ENCODE measurements around the gene PKP3.
A peak's percentile ranks its signal among the peaks of the same experiment; 100 is the strongest.
"Not testable (repeated sequence)": the region's sequence is repeated elsewhere in the genome, so short reads cannot be mapped to it uniquely, and the experiment has no call there.

PKP3 gene

GRCh38 chr11:394034-394857 lies at the start of gene PKP3:
TSS of gene PKP3 (plus strand) at chr11:394209. CDS start at chr11:394293, 84 bp downstream.
- no peak for DNase-seq

- DNase-seq, result no peak
These were observed 49.0 kb upstream of the PKP3 start for GRCh38 chr11:344836-345578.

GRCh38 chr11:346529-346928 lies 47.5 kb upstream of the PKP3 start:
- no peak for DNase-seq

DNA sequence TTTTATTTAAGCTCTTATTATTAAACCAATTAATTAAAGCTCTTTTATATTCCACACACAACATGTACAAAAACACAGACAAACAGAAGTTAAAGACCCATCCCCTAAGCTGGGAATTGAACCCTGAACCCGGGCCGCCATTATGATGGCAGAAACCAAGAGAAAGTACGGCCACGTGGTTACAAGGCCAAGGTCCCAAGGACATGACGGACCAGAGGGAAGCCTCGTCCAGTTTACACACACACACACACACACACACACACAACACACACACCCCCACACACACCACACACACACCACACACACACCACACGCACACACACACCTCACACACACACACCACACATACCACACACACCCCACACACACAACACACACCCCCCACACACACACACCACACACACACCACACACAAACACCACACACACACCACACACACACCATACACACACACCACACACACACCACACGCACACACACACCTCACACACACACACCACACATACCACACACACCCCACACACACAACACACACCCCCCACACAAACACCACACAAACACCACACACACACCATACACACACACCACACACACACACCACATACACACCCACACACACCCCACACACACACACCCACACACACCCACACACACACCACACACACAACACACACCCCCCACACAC lies 44.6 kb upstream of the PKP3 start:
- DNase-seq, result not testable (repeated sequence)

DNA sequence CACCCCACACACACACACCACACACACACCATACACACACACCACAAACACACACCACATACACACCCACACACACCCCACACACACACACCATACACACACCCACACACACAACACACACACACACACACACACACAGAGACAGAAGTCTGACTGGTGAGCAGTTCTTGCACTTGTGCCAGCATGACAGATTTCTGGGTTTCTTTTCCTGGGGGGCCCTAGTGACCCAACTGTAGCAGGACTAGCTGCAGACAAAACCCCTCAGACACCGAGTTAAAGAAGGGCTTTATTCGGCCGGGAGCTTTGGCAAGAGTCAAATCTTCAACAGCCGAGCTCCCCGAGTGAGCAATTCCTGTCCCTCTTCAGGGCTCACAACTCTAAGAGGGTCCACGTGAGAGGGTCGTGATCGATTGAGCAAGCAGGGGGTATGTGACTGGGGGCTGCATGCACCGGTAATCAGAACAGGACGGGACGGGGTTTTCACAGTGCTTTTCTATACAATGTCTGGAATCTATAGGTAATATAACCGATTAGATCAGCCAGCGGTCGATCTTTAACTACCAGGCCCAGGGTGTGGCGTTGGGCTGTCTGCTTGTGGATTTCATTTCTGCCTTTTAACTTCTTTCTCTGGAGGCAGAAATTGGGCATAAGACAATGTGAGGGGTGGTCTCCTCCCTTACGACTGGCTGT lies 43.8 kb upstream of the PKP3 start:
- DNase-seq, result not testable (repeated sequence)

DNA sequence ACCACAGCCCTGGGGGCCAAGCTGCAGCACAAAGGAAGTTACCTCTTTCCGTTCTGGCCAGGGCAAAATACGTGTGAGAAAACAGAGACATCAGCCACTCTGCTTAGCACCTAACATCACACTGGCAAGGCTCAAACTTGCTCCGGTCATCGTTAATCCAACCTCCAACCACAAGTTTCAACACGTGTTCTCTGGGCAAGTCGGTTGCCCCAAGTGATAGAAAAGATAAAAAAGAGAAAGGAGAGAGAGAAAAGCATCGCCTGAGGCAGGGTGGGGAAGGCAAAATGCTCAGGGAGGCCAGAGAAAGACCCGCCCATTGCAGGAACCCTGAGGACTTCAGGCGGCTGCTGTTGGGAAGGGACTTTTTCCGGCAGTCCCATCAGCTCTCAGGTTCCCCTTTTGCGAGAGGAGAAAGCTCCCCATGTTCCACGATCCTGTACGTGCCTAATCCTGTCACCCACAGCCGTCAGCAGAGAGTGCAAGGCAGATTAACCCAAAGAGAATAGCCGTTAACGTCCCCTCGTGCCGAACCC lies 43.2 kb upstream of the PKP3 start:
- no peak for DNase-seq

- no peak for DNase-seq
These were observed 42.6 kb upstream of the PKP3 start for GRCh38 chr11:351411-351810.

DNA sequence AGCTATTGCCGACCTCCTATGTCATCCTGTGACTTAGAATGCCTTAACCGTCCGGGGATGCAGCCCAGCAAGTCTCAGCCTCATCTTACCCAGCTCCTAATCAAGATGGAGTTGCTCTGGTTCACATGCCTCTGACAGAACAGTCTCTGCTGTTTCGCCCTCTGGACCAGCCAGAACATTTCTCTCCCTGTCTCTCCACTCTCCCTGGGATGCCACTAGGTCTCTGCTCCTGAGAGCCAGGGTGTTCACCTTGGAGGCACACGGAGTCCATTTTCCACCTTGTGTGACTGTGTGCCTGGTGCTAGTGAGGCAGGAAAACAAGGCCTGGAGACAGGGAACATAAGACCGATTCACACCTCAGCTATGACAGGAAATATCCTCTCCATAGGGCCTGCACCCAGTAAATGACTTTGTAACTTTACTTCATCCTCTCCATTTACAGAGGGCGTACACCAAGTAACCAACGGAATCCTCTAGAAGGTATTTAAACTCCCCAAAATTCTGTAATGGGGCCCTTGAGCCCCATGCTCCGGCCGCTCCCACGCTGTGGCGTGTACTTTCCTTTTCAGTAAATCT lies 41.5 kb upstream of the PKP3 start:
- DNase-seq, result no peak

GRCh38 chr11:353179-353873 lies 40.7 kb upstream of the PKP3 start:
- DNase-seq, result peak; percentile 93

GRCh38 chr11:355581-356458 lies 38.2 kb upstream of the PKP3 start:
- peak; percentile 95 for DNase-seq

DNA sequence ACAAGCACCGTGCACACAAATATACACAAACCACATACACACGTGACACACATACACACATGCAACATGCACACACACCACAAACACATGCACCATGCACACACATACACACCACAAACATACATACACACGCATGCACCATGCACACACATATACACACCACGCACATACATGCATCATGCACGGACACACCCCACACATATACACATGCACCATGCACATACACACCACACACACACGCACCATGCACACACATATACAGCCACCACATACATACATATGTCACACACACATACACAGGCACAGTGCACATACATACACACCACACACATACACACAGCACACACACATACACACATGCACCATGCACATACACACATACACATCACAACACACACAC lies 37.4 kb upstream of the PKP3 start:
- DNase-seq, result no peak

GRCh38 chr11:357582-357981 lies 36.4 kb upstream of the PKP3 start:
- DNase-seq, result no peak

DNA sequence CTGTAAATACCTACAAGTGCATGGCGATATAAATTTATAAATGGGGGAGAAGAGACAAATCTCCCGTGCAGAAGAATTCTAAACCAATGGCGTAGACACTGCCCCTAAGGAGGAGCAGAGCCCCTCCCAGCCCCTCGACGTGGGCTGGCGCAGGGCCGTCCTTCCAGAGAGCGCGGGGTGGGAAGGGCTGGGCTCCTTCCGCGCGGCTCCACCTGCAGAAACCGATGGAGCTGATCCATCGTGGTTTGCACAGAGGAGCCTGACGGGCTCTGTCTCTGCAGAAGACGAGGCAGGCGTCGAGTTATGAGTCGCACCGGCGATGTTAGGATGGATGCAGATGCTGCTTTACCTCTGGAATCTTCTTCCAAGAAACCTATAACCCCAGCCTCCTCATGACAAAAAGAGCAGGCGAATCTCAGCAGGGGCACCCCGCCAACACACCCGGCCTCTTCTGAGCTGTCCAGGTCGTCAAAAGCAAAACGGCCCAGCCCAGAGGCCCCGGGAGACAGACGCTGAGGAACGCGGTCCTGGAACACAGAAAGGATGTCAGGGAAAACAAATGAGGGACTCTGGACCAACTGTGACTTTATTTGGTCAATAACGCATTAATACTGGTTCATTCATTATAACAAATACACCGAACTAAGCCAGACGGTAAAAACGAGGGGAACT lies 35.7 kb upstream of the PKP3 start:
- no peak for DNase-seq

- DNase-seq, result no peak
These were observed 34.8 kb upstream of the PKP3 start for GRCh38 chr11:359181-359714.

DNA sequence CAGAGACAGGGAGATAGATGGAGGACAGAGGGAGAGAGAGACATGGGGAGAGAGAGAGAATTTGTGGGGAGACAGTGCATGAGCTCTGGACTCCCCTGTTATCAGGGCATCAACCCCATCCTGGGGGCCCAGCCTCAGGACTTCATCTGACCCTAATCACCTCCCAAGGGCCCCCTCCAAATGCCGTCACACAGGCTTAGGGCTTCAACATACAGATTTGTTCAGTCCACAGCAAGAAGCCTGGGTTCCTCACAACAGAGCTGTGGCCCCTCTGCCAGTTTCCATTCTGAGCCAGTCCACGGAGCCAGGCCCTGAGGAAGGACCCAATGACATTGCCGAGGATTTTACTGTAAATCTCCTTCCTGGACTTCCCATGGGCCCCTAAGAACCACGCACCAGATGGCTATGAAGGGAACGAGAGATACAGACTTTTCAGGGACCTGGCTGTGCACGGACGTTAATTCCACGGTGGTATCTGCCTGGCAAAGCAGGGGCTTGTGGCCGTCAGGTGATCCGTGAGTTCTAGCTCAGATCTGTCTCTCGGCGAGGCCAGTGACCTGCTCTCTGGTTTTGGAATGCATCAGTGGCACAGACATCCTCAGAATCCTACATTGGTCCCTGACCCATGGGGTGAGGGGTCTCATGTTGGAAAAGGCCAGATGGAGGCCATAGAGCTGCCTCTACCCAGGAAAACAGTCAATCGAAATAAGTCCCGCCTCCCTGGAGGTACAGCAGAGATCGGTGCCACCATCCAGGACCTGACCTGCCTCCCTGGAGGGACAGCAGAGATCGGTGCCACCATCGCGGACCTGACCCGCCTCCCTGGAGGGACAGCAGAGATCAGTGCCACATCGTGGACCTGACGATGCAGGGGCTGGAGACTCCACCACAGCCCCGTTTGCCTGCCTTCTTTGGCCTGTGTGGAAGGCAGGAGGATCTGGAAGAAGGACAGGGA lies 33.4 kb upstream of the PKP3 start:
- DNase-seq, result no peak

- DNase-seq, result no peak
These were observed 31.2 kb upstream of the PKP3 start for GRCh38 chr11:362642-363442.

- DNase-seq, result not testable (repeated sequence)
These were observed 30.6 kb upstream of the PKP3 start for GRCh38 chr11:363443-363805.
